ENCODE data around the gene TMPRSS4.
A peak's percentile ranks its signal among the peaks of the same experiment; 100 is the strongest.

Gene TMPRSS4

DNA sequence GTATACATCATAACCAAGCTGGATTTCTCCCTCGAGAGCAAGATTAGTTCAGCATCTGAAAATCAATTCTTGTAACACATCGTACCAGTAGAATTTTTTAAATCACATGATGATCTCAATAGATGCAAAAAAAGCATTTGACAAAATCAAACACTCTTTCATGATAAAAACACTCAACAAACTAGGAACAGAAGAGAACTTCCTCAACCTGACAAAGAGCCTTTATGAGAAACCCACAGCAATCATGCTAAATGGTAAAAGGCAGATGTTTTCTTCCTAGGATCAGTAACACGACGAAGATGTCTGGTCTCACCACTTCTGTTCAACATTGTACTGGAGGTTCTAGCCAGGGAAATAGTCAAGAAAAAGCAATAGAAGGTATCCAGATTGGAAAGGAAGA lies 34.1 kb upstream of the TMPRSS4 start:
- Histone ChIP-seq H3K27ac (no peak overlapping the region), H3K27me3 (ENCODE audit: insufficient read depth, low read depth, severe bottlenecking) (no peaks in the 10 kb centered on the region), H3K4me3 (ENCODE audit: low read depth, low read length) (no peak overlapping the region), H3K9me3 (ENCODE audit: severe bottlenecking) (no peaks in the 10 kb centered on the region), H3K36me3 (no peaks in the 10 kb centered on the region)
- TF ChIP-seq, protein P1, sequence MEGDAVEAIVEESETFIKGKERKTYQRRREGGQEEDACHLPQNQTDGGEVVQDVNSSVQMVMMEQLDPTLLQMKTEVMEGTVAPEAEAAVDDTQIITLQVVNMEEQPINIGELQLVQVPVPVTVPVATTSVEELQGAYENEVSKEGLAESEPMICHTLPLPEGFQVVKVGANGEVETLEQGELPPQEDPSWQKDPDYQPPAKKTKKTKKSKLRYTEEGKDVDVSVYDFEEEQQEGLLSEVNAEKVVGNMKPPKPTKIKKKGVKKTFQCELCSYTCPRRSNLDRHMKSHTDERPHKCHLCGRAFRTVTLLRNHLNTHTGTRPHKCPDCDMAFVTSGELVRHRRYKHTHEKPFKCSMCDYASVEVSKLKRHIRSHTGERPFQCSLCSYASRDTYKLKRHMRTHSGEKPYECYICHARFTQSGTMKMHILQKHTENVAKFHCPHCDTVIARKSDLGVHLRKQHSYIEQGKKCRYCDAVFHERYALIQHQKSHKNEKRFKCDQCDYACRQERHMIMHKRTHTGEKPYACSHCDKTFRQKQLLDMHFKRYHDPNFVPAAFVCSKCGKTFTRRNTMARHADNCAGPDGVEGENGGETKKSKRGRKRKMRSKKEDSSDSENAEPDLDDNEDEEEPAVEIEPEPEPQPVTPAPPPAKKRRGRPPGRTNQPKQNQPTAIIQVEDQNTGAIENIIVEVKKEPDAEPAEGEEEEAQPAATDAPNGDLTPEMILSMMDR (IDR thresholded peaks at IDR 0.05; ENCODE audit: low read depth, low read length): no peak
- DNase-seq: no peak

DNA sequence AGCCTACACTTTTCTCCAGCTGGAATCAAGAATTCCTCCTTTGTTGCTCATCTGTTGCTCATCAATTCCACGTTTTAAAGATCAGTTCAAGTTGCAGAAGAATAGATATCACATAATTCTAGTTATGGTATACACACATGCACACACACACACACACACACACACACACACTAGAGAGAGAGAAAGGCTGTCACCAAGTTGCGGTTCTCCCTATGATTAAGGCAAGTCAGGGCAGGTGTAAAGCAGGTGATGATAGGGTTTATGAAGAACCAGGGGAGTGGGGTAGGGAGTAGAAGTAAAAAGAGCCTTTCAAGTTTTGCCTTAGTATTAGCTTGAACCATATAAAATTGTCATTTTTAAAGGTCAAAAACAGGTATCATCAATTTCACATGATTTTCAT lies 31.7 kb upstream of the TMPRSS4 start:
- TF ChIP-seq, protein P1 (IDR thresholded peaks at IDR 0.05; ENCODE audit: low read depth, low read length): no peak
- H3K27me3 ChIP-seq (ENCODE audit: insufficient read depth, low read depth, severe bottlenecking): no peaks in the 10 kb centered on the region
- no peak for DNase-seq
- H3K4me3 ChIP-seq (ENCODE audit: low read depth, low read length): no peak overlapping the region
- H3K9me3 ChIP-seq (ENCODE audit: severe bottlenecking): no peaks in the 10 kb centered on the region
- H3K27ac ChIP-seq: peak overlapping the region; percentile 39
- no peaks in the 10 kb centered on the region for H3K36me3 ChIP-seq

DNA sequence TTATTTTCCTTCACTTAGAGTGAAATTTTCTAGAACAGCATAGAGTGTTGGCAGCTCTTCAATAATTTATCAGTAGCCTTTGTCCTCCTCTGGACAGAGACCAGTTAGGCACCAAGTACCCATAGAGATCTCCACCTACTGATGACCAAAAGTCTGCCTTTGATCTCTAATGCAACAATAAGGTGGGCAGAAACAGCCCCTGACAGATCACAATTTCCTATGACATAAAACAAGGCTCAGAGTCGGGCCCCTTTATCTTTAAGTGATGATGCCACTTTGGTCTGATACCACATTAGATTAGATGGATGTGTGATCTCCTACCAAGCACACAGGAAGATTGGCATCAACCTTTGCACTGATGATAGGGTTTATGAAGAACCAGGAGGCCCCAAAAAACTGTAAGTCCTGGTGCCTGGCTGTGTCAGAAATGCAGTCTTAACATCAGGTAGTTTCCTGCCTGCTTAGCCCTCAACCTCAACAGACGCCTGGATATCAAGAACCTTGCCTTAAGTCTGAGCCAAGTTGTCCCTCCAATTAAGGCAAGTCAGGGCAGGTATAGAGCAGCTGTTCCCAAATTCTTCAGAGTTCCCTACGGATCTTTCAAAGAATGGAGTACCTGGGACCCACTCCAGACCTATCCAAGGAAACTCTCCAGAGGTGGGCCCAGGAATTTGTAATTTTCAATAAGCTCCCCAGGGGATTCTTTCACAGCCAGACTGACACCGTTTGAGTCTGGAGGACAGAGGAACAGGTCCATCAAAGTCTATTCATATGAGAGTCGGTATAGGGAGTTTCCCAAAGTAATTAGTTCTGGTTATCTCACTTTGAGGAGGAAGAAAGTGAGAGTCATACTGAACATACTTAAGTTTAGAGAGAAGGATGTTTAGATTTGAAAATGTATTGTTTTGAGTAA lies 30.6 kb upstream of the TMPRSS4 start:
- Histone ChIP-seq H3K27me3 (ENCODE audit: insufficient read depth, low read depth, severe bottlenecking) (no peaks in the 10 kb centered on the region), H3K36me3 (no peaks in the 10 kb centered on the region), H3K27ac (peak overlapping the region; percentile 39; the same call in 1 of the 2 replicates), H3K4me3 (ENCODE audit: low read depth, low read length) (no peak overlapping the region), H3K9me3 (ENCODE audit: severe bottlenecking) (no peaks in the 10 kb centered on the region)
- TF ChIP-seq, protein P1 (IDR thresholded peaks at IDR 0.05; ENCODE audit: low read depth, low read length): no peak
- DNase-seq: no peak

DNA sequence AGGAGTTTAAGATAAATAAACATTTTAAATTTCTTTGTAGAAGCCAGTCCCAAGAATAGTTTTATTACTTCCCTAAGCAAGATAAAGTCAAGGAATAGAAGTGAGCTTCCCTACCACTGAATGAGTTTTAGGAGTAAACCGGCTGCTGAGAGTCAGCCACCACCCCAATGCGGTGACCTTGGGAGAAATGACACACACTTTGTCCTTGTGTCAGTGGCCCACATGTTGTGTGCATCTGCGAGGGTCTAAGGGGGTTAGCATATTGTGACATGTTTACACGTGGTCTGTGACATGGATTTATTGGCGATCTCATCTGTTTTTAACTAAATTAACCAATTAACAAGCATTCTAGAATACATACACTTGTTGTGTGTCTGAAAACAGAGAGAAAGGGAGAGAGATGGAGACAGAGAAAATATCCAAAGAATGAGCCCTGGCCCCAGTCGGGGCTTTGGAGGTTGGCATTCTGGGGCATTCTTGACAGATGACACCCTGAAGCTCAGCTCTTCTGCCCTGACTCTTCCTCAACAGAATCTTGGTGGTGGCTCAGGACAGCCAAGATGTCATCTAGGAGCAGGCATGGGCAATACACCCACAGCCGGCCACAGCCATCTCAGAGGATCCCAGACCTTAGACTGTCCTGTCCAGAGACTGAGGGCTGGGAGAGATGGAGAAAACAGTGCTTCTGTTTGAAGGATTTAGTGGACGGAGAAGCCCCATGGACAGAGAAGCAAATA lies 29.7 kb upstream of the TMPRSS4 start:
- Histone ChIP-seq H3K36me3 (no peaks in the 10 kb centered on the region), H3K27ac (no peak overlapping the region), H3K4me3 (ENCODE audit: low read depth, low read length) (no peak overlapping the region), H3K9me3 (ENCODE audit: severe bottlenecking) (no peaks in the 10 kb centered on the region), H3K27me3 (ENCODE audit: insufficient read depth, low read depth, severe bottlenecking) (no peaks in the 10 kb centered on the region)
- TF ChIP-seq, protein P1 (IDR thresholded peaks at IDR 0.05; ENCODE audit: low read depth, low read length): no peak
- no peak for DNase-seq

DNA sequence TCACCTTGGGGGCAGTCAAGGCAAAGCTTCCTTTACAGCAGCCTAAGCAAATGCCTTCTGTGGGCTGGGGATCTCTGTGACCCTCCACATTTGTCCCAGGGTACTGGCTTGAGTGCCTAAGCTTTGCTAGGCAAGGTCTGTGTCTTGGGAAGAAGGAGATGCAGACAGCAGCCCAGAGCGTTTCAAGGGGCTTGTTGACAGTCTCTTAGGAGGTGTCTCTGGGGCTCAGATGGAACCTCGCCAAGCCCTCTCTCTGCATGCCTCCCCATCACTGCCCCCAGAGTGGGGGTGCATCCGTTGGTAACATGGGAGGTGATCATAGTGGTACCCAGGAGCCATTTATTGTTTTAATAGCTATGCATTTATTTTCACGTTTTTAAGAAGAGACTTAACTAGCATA lies 29.1 kb upstream of the TMPRSS4 start:
- H3K27me3 ChIP-seq (ENCODE audit: insufficient read depth, low read depth, severe bottlenecking): no peaks in the 10 kb centered on the region
- H3K36me3 ChIP-seq: no peaks in the 10 kb centered on the region
- TF ChIP-seq, protein P1 (IDR thresholded peaks at IDR 0.05; ENCODE audit: low read depth, low read length): no peak
- H3K27ac ChIP-seq: no peak overlapping the region
- no peak for DNase-seq
- no peak overlapping the region for H3K4me3 ChIP-seq (ENCODE audit: low read depth, low read length)
- no peaks in the 10 kb centered on the region for H3K9me3 ChIP-seq (ENCODE audit: severe bottlenecking)

All from WERI-Rb-1 (cell line).